HEK293 (cell line): ENCODE measurements around the gene RBM26.
A peak's percentile ranks its signal among the peaks of the same experiment; 100 is the strongest.

Experiments used
- GLI2 ChIP-seq: fragments of 450-650 bp; formaldehyde crosslinking; IDR thresholded peaks from 2 replicates; pipeline ENCODE4; 2017; ENCODE audit warnings: missing biosample characterization, missing genetic modification characterization, low read depth, borderline replicate concordance
- GLI4 ChIP-seq: fragments of 450-650 bp; formaldehyde crosslinking; IDR thresholded peaks from 2 replicates; pipeline ENCODE4 v1.5.1; 2016; ENCODE audit warnings: missing biosample characterization, missing genetic modification characterization
- KLF16 ChIP-seq: fragments of 450-650 bp; formaldehyde crosslinking; IDR thresholded peaks from 2 replicates; pipeline ENCODE4 v1.5.1; 2017; ENCODE audit warnings: missing biosample characterization, missing genetic modification characterization
- PRDM10 ChIP-seq: fragments of 450-650 bp; formaldehyde crosslinking; IDR thresholded peaks from 2 replicates; pipeline ENCODE4 v1.5.1; 2016; ENCODE audit warnings: missing biosample characterization, missing genetic modification characterization
- PRDM2 ChIP-seq: fragments of 450-650 bp; formaldehyde crosslinking; IDR thresholded peaks from 2 replicates; pipeline ENCODE4 v1.5.1; 2016; ENCODE audit warnings: missing biosample characterization, missing genetic modification characterization, borderline replicate concordance
- ZBTB8A ChIP-seq: fragments of 450-650 bp; formaldehyde crosslinking; IDR thresholded peaks from 2 replicates; pipeline ENCODE4 v1.5.1; 2016; ENCODE audit warnings: missing biosample characterization, missing genetic modification characterization
- ZNF202 ChIP-seq: fragments of 450-650 bp; formaldehyde crosslinking; IDR thresholded peaks from 2 replicates; pipeline ENCODE4 v1.5.1; 2016; ENCODE audit warnings: missing biosample characterization, missing genetic modification characterization, borderline replicate concordance
- ZNF433 ChIP-seq: fragments of 450-650 bp; formaldehyde crosslinking; IDR thresholded peaks from 2 replicates; pipeline ENCODE4 v1.5.1; 2016; ENCODE audit warnings: missing biosample characterization, missing genetic modification characterization, low read depth
- ZNF488 ChIP-seq: fragments of 450-650 bp; formaldehyde crosslinking; IDR thresholded peaks from 2 replicates; pipeline ENCODE4 v1.5.1; 2016; ENCODE audit warnings: missing biosample characterization, missing genetic modification characterization
- ZNF513 ChIP-seq: fragments of 450-650 bp; IDR thresholded peaks from 2 replicates; pipeline ENCODE4 v1.5.1; 2018; ENCODE audit warnings: missing biosample characterization, missing genetic modification characterization
- ZNF610 ChIP-seq: fragments of 450-650 bp; formaldehyde crosslinking; IDR thresholded peaks from 2 replicates; pipeline ENCODE4 v1.5.1; 2016; ENCODE audit warnings: missing biosample characterization, missing genetic modification characterization, borderline replicate concordance
- ZNF624 ChIP-seq: fragments of 450-650 bp; formaldehyde crosslinking; IDR thresholded peaks from 2 replicates; pipeline ENCODE4 v1.5.1; 2017; ENCODE audit warnings: missing biosample characterization, missing genetic modification characterization
- ZNF707 ChIP-seq: fragments of 450-650 bp; formaldehyde crosslinking; IDR thresholded peaks from 2 replicates; pipeline ENCODE4 v1.5.1; 2016; ENCODE audit warnings: missing biosample characterization, missing genetic modification characterization
- ZNF792 ChIP-seq: fragments of 450-650 bp; formaldehyde crosslinking; IDR thresholded peaks from 2 replicates; pipeline ENCODE4 v1.5.1; 2016; ENCODE audit warnings: missing biosample characterization, missing genetic modification characterization
- TF ChIP-seq, protein P1 (sequence below): fragments of 450-650 bp; formaldehyde crosslinking; IDR thresholded peaks from 2 replicates; pipeline ENCODE4 v1.5.1; 2016; ENCODE audit warnings: missing biosample characterization, missing genetic modification characterization, low read depth
- TF ChIP-seq, protein P2 (sequence below): fragments of 450-650 bp; formaldehyde crosslinking; conservative IDR thresholded peaks from 2 replicates; pipeline ENCODE4 v1.5.1; 2016; ENCODE audit warnings: low read depth, missing biosample characterization, missing genetic modification characterization
- TF ChIP-seq, protein P3 (sequence below): fragments of 450-650 bp; formaldehyde crosslinking; IDR thresholded peaks from 2 replicates; pipeline ENCODE4 v1.5.1; 2016; ENCODE audit warnings: missing biosample characterization, missing genetic modification characterization
- TF ChIP-seq, protein P4 (sequence below): fragments of 450-650 bp; formaldehyde crosslinking; IDR thresholded peaks from 2 replicates; pipeline ENCODE4 v1.5.1; 2016; ENCODE audit warnings: missing biosample characterization, missing genetic modification characterization

The RBM26 gene

GRCh38 chr13:79393564-79394249, 12.3 kb downstream of the RBM26 start (continued):
- TF ChIP-seq, protein P1, sequence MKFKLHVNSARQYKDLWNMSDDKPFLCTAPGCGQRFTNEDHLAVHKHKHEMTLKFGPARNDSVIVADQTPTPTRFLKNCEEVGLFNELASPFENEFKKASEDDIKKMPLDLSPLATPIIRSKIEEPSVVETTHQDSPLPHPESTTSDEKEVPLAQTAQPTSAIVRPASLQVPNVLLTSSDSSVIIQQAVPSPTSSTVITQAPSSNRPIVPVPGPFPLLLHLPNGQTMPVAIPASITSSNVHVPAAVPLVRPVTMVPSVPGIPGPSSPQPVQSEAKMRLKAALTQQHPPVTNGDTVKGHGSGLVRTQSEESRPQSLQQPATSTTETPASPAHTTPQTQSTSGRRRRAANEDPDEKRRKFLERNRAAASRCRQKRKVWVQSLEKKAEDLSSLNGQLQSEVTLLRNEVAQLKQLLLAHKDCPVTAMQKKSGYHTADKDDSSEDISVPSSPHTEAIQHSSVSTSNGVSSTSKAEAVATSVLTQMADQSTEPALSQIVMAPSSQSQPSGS (tag by site-specific recombination), result no peak
- no peak for TF ChIP-seq ZNF792 (tag by site-specific recombination)
- TF ChIP-seq ZNF707, result no peak
- peak; percentile 95 for TF ChIP-seq ZNF610 (tag by site-specific recombination)
- TF ChIP-seq ZNF488 (tag by site-specific recombination), result no peak
- no peak for TF ChIP-seq GLI4 (tag by site-specific recombination)
- TF ChIP-seq ZNF624, result no peak
- TF ChIP-seq, protein P2, sequence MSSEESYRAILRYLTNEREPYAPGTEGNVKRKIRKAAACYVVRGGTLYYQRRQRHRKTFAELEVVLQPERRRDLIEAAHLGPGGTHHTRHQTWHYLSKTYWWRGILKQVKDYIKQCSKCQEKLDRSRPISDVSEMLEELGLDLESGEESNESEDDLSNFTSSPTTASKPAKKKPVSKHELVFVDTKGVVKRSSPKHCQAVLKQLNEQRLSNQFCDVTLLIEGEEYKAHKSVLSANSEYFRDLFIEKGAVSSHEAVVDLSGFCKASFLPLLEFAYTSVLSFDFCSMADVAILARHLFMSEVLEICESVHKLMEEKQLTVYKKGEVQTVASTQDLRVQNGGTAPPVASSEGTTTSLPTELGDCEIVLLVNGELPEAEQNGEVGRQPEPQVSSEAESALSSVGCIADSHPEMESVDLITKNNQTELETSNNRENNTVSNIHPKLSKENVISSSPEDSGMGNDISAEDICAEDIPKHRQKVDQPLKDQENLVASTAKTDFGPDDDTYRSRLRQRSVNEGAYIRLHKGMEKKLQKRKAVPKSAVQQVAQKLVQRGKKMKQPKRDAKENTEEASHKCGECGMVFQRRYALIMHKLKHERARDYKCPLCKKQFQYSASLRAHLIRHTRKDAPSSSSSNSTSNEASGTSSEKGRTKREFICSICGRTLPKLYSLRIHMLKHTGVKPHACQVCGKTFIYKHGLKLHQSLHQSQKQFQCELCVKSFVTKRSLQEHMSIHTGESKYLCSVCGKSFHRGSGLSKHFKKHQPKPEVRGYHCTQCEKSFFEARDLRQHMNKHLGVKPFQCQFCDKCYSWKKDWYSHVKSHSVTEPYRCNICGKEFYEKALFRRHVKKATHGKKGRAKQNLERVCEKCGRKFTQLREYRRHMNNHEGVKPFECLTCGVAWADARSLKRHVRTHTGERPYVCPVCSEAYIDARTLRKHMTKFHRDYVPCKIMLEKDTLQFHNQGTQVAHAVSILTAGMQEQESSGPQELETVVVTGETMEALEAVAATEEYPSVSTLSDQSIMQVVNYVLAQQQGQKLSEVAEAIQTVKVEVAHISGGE (tag by site-specific recombination), result no peak
- no peak for TF ChIP-seq ZBTB8A (tag by site-specific recombination)
- TF ChIP-seq ZNF513 (tag by site-specific recombination), result no peak
- no peak for TF ChIP-seq PRDM2
- no peak; the same call in 1 of the 2 replicates for TF ChIP-seq GLI2 (tag by site-specific recombination)
- TF ChIP-seq PRDM10, result peak; percentile 76
- TF ChIP-seq, protein P3, sequence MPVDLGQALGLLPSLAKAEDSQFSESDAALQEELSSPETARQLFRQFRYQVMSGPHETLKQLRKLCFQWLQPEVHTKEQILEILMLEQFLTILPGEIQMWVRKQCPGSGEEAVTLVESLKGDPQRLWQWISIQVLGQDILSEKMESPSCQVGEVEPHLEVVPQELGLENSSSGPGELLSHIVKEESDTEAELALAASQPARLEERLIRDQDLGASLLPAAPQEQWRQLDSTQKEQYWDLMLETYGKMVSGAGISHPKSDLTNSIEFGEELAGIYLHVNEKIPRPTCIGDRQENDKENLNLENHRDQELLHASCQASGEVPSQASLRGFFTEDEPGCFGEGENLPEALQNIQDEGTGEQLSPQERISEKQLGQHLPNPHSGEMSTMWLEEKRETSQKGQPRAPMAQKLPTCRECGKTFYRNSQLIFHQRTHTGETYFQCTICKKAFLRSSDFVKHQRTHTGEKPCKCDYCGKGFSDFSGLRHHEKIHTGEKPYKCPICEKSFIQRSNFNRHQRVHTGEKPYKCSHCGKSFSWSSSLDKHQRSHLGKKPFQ, result peak; percentile 66; the same call in 1 of the 2 replicates
- TF ChIP-seq ZNF202 (tag by site-specific recombination), result no peak
- no peak for TF ChIP-seq ZNF433 (tag by site-specific recombination)
- TF ChIP-seq, protein P4, sequence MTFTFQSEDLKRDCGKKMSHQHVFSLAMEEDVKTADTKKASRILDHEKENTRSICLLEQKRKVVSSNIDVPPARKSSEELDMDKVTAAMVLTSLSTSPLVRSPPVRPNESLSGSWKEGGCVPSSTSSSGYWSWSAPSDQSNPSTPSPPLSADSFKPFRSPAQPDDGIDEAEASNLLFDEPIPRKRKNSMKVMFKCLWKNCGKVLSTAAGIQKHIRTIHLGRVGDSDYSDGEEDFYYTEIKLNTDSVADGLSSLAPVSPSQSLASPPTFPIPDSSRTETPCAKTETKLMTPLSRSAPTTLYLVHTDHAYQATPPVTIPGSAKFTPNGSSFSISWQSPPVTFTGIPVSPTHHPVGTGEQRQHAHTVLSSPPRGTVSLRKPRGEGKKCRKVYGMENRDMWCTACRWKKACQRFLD, result no peak
- no peak for TF ChIP-seq KLF16 (tag by site-specific recombination)
